AG04449 (cell line): Measurements from ENCODE around the gene CRYBA1.

ENCODE experiments used
- CTCF ChIA-PET: fragments of 350-600 bp; formaldehyde crosslinking; extraction: SDS; loops from one replicate; lab custom pipeline; 2021; ENCODE audit warnings: antibody characterized with exemption; lab: Yijun Ruan, JAX
- POLR2A ChIA-PET: fragments of 400-600, 350-600 bp; formaldehyde crosslinking; extraction: SDS; loops from one replicate; lab custom pipeline; 2020; ENCODE audit warnings: antibody characterized with exemption, inconsistent platforms; lab: Yijun Ruan, JAX
- DNase-seq: peaks from one replicate; pipeline ENCODE4 v3.0.0-alpha.2; 2010; ENCODE audit warnings: low read depth, low spot score
- H3K4me3 ChIP-seq: 2 replicates; pipeline ENCODE4 v1.5.1; 2011; ENCODE audit warnings: low read depth, mild to moderate bottlenecking, control low read depth, low read length
- CTCF ChIP-seq: IDR thresholded peaks from one replicate; pipeline ENCODE4 v1.5.1; 2011; ENCODE audit warnings: mild to moderate bottlenecking, moderate library complexity, low read length, control low read depth, inconsistent platforms; ENCODE audit not compliant: insufficient read depth; ENCODE audit errors: missing control alignments

Gene CRYBA1

GRCh38 chr17:29299031-29299430, 52.4 kb downstream of the CRYBA1 start:
- no peak overlapping the region for H3K4me3 ChIP-seq
- ChIA-PET POLR2A (no interaction called here), CTCF (no interaction called here)
- no peak for TF ChIP-seq CTCF
- no peak for DNase-seq

GRCh38 chr17:29303386-29303785, 56.7 kb downstream of the CRYBA1 start:
- no peak overlapping the region for H3K4me3 ChIP-seq
- TF ChIP-seq CTCF: no peak
- DNase-seq: no peak
- ChIA-PET POLR2A (interaction anchor here (1.6 kb wide), 1 partner anchor 9 kb away, joined by 8 read pairs; the partner anchor contains the start of gene NUFIP2), CTCF (interaction anchor here (1.6 to 1.8 kb wide), 2 partner anchors 12 to 17 kb away, joined by 3 to 4 read pairs; no protein-coding TSS in a partner anchor)
